Neural progenitor cell (in vitro differentiated cells): ENCODE results near the gene SLC25A29. TPM values are rescaled to one million over a fixed set of nuclear protein-coding genes. Genes with fewer than 3 reads are reported as not detected.

Experiments
- DNase-seq: peaks from one replicate; pipeline ENCODE4 v3.0.0-alpha.2; 2016; ENCODE audit warnings: low spot score
- H2AFZ ChIP-seq: fragments of 200-600 bp; sonication (generic); replicated peaks from 2 replicates; pipeline ENCODE4 v1.6.1; 2016; ENCODE audit warnings: antibody characterized with exemption
- H3F3A ChIP-seq: fragments of 200-600 bp; sonication (generic); 2 replicates; pipeline ENCODE4 v1.6.1; 2016; ENCODE audit warnings: antibody characterized with exemption, low read depth
- H3K27ac ChIP-seq: fragments of 200-600 bp; sonication (generic); 2 replicates; pipeline ENCODE4 v1.5.1; 2016; ENCODE audit warnings: mild to moderate bottlenecking
- H3K27me3 ChIP-seq: fragments of 200-600 bp; sonication (generic); 2 replicates; pipeline ENCODE4 v1.6.1; 2016; ENCODE audit warnings: mild to moderate bottlenecking, moderate library complexity
- H3K36me3 ChIP-seq: fragments of 200-600 bp; sonication (generic); 2 replicates; pipeline ENCODE4 v1.5.1; 2016
- H3K4me1 ChIP-seq: fragments of 200-600 bp; sonication (generic); 2 replicates; pipeline ENCODE4 v1.6.1; 2016; ENCODE audit warnings: mixed run types
- H3K4me2 ChIP-seq: fragments of 200-600 bp; sonication (generic); 2 replicates; pipeline ENCODE4 v1.6.1; 2016
- H3K4me3 ChIP-seq: fragments of 200-600 bp; sonication (generic); 2 replicates; pipeline ENCODE4 v1.5.1; 2016
- H3K79me2 ChIP-seq: fragments of 200-600 bp; sonication (generic); 2 replicates; pipeline ENCODE4 v1.6.1; 2016; ENCODE audit warnings: low read depth
- H3K9ac ChIP-seq: fragments of 200-600 bp; sonication (generic); 2 replicates; pipeline ENCODE4 v1.6.1; 2016
- H3K9me3 ChIP-seq: fragments of 200-600 bp; sonication (generic); 2 replicates; pipeline ENCODE4 v1.5.1; 2016; ENCODE audit warnings: low read depth
- H4K20me1 ChIP-seq: fragments of 200-600 bp; sonication (generic); 2 replicates; pipeline ENCODE4 v1.6.1; 2016; ENCODE audit warnings: low read depth
- H3K27ac Mint-ChIP-seq: 3 replicates; pipeline ENCODE4 v1.8.0; 2021; ENCODE audit warnings: mixed read lengths
- H3K27me3 Mint-ChIP-seq: 2 replicates; pipeline ENCODE4 v1.8.0; 2022; ENCODE audit warnings: low read depth, mild to moderate bottlenecking, inconsistent platforms, moderate library complexity, mixed read lengths; ENCODE audit not compliant: insufficient read depth
- H3K36me3 Mint-ChIP-seq: 3 replicates; pipeline ENCODE4 v1.8.0; 2021; ENCODE audit warnings: mixed read lengths
- H3K4me1 Mint-ChIP-seq: 3 replicates; pipeline ENCODE4 v1.8.0; 2021; ENCODE audit warnings: mixed read lengths
- H3K4me3 Mint-ChIP-seq: 3 replicates; pipeline ENCODE4 v1.8.0; 2021; ENCODE audit warnings: mild to moderate bottlenecking, moderate library complexity, mixed read lengths
- H3K9me3 Mint-ChIP-seq: 3 replicates; pipeline ENCODE4 v1.8.0; 2020; ENCODE audit warnings: mixed read lengths
- CTCF ChIP-seq: fragments of 200-600 bp; sonication (generic); IDR thresholded peaks from 2 replicates; pipeline ENCODE4 v1.5.1; 2017; ENCODE audit warnings: antibody characterized with exemption, mild to moderate bottlenecking
- EZH2 ChIP-seq: fragments of 200-600 bp; sonication (generic); IDR thresholded peaks from 2 replicates; pipeline ENCODE4 v1.6.1; 2017; ENCODE audit warnings: antibody characterized with exemption, mild to moderate bottlenecking, moderate library complexity
- EZH2phosphoT487 ChIP-seq: fragments of 200-600 bp; sonication (generic); IDR thresholded peaks from 2 replicates; pipeline ENCODE4 v1.6.1; 2017; ENCODE audit warnings: antibody characterized with exemption
- total RNA-seq: library from RNA; depleted of rRNA; stranded (reverse); fragments of >200 nt; gene quantifications from 2 replicates; pipeline ENCODE4 v1.2.3, GENCODE V29; 2015; ENCODE audit warnings: low replicate concordance

SLC25A29 gene
- total RNA-seq, 1 donor from 2014 or later = 103 TPM

DNA sequence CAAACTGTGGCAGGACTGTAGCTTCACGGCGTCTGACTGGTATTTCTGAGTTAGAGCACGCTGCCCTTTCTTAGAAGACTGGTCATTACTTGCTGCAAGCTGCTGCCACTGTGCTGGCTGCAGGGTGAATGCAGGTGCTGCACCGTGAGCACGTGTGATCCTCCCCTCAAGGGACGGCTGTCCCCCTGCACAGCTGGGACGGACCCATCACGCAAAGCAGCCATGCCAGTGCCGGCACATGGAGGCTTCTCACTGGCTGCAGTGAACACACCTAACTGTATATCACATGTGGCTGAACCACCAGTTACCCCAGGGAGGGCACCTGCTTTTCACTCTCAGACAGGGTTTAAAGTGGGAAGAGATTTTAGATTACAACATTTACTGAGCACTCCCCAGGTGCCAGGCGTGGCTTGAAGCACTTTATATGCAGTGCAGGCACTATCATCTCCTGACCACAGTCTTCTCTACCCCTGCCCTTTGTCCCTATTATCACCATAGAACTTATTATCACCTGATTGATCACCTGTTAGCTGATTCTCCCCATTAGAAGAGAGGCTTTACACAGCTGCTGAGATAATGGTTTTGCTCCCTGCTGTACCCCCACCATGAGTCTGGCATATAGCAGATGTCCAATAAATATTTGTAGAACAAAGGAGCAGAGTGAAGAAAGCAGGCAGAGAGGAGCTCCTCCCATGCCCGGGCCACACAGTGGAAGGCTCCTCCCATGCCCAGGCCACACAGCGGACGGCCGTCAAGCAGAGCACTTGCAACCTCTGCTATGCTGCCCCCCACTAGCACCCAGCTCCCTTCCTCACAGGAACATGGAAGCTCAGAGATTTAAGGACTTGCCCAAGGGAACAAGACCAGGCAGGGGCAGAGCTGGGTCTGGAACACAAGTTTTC is 42.8 kb upstream of the SLC25A29 start:
- no peak overlapping the region for H3K9ac ChIP-seq
- no peaks in the 10 kb centered on the region for H3K9me3 ChIP-seq
- no peaks in the 10 kb centered on the region for H4K20me1 ChIP-seq
- H3K79me2 ChIP-seq = no peaks in the 10 kb centered on the region
- no peaks in the 10 kb centered on the region for H3K27me3 ChIP-seq
- TF ChIP-seq EZH2 (no peak), CTCF (no peak), EZH2phosphoT487 (no peak)
- no peak overlapping the region for H3K4me2 ChIP-seq
- no peak overlapping the region for H2AFZ ChIP-seq
- Mint-ChIP-seq H3K4me3 (no peak overlapping the region), H3K27ac (no peak overlapping the region), H3K9me3 (no peaks in the 10 kb centered on the region), H3K36me3 (peaks cover 26% of the 10 kb centered on the region), H3K4me1 (no peaks in the 10 kb centered on the region), H3K27me3 (peaks cover 6% of the 10 kb centered on the region)
- no peak for DNase-seq
- H3K4me1 ChIP-seq = no peaks in the 10 kb centered on the region
- H3K36me3 ChIP-seq = no peaks in the 10 kb centered on the region
- H3K4me3 ChIP-seq = no peak overlapping the region
- H3K27ac ChIP-seq = no peak overlapping the region
- H3F3A ChIP-seq = no peaks in the 10 kb centered on the region

- Mint-ChIP-seq H3K4me1 (no peaks in the 10 kb centered on the region), H3K4me3 (no peak overlapping the region), H3K36me3 (peaks cover 29% of the 10 kb centered on the region), H3K27me3 (peaks cover 6% of the 10 kb centered on the region), H3K27ac (no peak overlapping the region), H3K9me3 (peaks cover 2% of the 10 kb centered on the region)
- H3K27me3 ChIP-seq = no peaks in the 10 kb centered on the region
- no peaks in the 10 kb centered on the region for H3K4me1 ChIP-seq
- H3F3A ChIP-seq = no peaks in the 10 kb centered on the region
- no peak overlapping the region for H3K27ac ChIP-seq
- H3K4me3 ChIP-seq = no peak overlapping the region
- TF ChIP-seq EZH2 (no peak), CTCF (no peak), EZH2phosphoT487 (no peak)
- H3K4me2 ChIP-seq = no peak overlapping the region
- no peaks in the 10 kb centered on the region for H4K20me1 ChIP-seq
- no peaks in the 10 kb centered on the region for H3K79me2 ChIP-seq
- H3K9ac ChIP-seq = no peak overlapping the region
- no peak for DNase-seq
- no peaks in the 10 kb centered on the region for H3K36me3 ChIP-seq
- no peak overlapping the region for H2AFZ ChIP-seq
- H3K9me3 ChIP-seq = no peaks in the 10 kb centered on the region
These were observed 42.0 kb upstream of the SLC25A29 start for GRCh38 chr14:100348253-100348729.

- Histone ChIP-seq H3K4me3 (no peak overlapping the region), H3F3A (no peaks in the 10 kb centered on the region), H3K27me3 (no peaks in the 10 kb centered on the region), H3K9me3 (no peaks in the 10 kb centered on the region), H3K27ac (no peak overlapping the region), H2AFZ (no peak overlapping the region), H3K9ac (no peak overlapping the region), H3K36me3 (no peaks in the 10 kb centered on the region), H4K20me1 (no peaks in the 10 kb centered on the region), H3K4me2 (no peak overlapping the region), H3K79me2 (no peaks in the 10 kb centered on the region), H3K4me1 (no peaks in the 10 kb centered on the region)
- no peaks in the 10 kb centered on the region for H3K4me1 Mint-ChIP-seq
- H3K27ac Mint-ChIP-seq = no peak overlapping the region
- H3K4me3 Mint-ChIP-seq = no peak overlapping the region
- TF ChIP-seq CTCF (no peak), EZH2 (no peak), EZH2phosphoT487 (no peak)
- peaks cover 2% of the 10 kb centered on the region for H3K9me3 Mint-ChIP-seq
- H3K27me3 Mint-ChIP-seq = peaks cover 6% of the 10 kb centered on the region
- peaks cover 29% of the 10 kb centered on the region for H3K36me3 Mint-ChIP-seq
- DNase-seq = no peak
These were observed 40.3 kb upstream of the SLC25A29 start for GRCh38 chr14:100346306-100347091.
